Keratinocyte (primary cell): Measurements from ENCODE around the gene EXD3. TPM values are rescaled to one million over a fixed set of nuclear protein-coding genes. Genes with fewer than 3 reads are reported as not detected.
A peak's percentile ranks its signal among the peaks of the same experiment; 100 is the strongest.

Source experiments
- DNase-seq: peaks from one replicate; pipeline ENCODE4 v3.0.0-alpha.2; 2011; ENCODE audit warnings: low read depth, missing footprints, low spot score
- FAIRE-seq: peaks from 2 replicates; lab custom pipeline; 2011; peaks lifted over from hg19 to GRCh38; lab: Jason Lieb, UNC
- H2AFZ ChIP-seq: 2 replicates; pipeline ENCODE4 v1.6.0; 2012; ENCODE audit warnings: low read length, control low read depth, inconsistent platforms; ENCODE audit not compliant: control insufficient read depth
- H3K27ac ChIP-seq: 2 replicates; pipeline ENCODE4 v1.5.1; 2011; ENCODE audit warnings: low read length; ENCODE audit not compliant: control insufficient read depth, insufficient read depth
- H3K27me3 ChIP-seq: 3 replicates; pipeline ENCODE4 v1.6.0; 2011; ENCODE audit warnings: low read length; ENCODE audit not compliant: control insufficient read depth, insufficient read depth; ENCODE audit errors: extremely low read depth
- H3K36me3 ChIP-seq, 2 experiments: 2 replicates in 1 of 2; 3 replicates in 1 of 2; pipeline ENCODE4 v1.5.1; 2011; ENCODE audit warnings: low read length in 2 of 2, mild to moderate bottlenecking in 1 of 2; ENCODE audit not compliant: control insufficient read depth in 2 of 2, insufficient read depth in 2 of 2; ENCODE audit errors: extremely low read depth in 1 of 2
- H3K4me1 ChIP-seq: 3 replicates; pipeline ENCODE4 v1.5.1; 2011; ENCODE audit warnings: low read length; ENCODE audit not compliant: control insufficient read depth, insufficient read depth; ENCODE audit errors: extremely low read depth
- H3K4me2 ChIP-seq: 3 replicates; pipeline ENCODE4 v1.6.0; 2011; ENCODE audit warnings: low read depth, low read length; ENCODE audit not compliant: control insufficient read depth, insufficient read depth; ENCODE audit errors: extremely low read depth
- H3K4me3 ChIP-seq, 3 experiments: fragments of 200-600 bp in 1 of 3; sonication (generic) in 1 of 3; 2 replicates in 2 of 3; 3 replicates in 1 of 3; pipeline ENCODE4 v1.5.1; 2011 to 2016; ENCODE audit warnings: low read length in 3 of 3, mild to moderate bottlenecking in 3 of 3, control low read depth in 2 of 3, inconsistent platforms in 1 of 3, low read depth in 1 of 3, mixed read lengths in 1 of 3, mixed run types in 1 of 3, moderate library complexity in 1 of 3; ENCODE audit not compliant: control insufficient read depth in 2 of 3, insufficient read depth in 2 of 3; ENCODE audit errors: extremely low read depth in 1 of 3
- H3K79me2 ChIP-seq: 2 replicates; pipeline ENCODE4 v1.6.0; 2012; ENCODE audit warnings: low read length; ENCODE audit not compliant: control insufficient read depth, insufficient read depth
- H3K9ac ChIP-seq: 3 replicates; pipeline ENCODE4 v1.6.0; 2011; ENCODE audit warnings: low read length; ENCODE audit not compliant: control insufficient read depth, insufficient read depth; ENCODE audit errors: extremely low read depth
- H3K9me1 ChIP-seq: 3 replicates; pipeline ENCODE4 v1.6.0; 2011; ENCODE audit warnings: low read length; ENCODE audit not compliant: control insufficient read depth, insufficient read depth; ENCODE audit errors: extremely low read depth
- H3K9me3 ChIP-seq: 2 replicates; pipeline ENCODE4 v1.5.1; 2012; ENCODE audit warnings: low read depth, low read length; ENCODE audit not compliant: control insufficient read depth
- H4K20me1 ChIP-seq: 3 replicates; pipeline ENCODE4 v1.6.0; 2011; ENCODE audit warnings: low read length; ENCODE audit not compliant: control insufficient read depth, insufficient read depth; ENCODE audit errors: extremely low read depth
- EZH2 ChIP-seq: IDR thresholded peaks from one replicate; pipeline ENCODE4 v1.6.1; 2012; ENCODE audit warnings: inconsistent platforms, mild to moderate bottlenecking, low read length, moderate library complexity
- dilution Hi-C: fragments of 300-500 bp; cut with MboI; formaldehyde crosslinking; loops from one replicate; pipeline ENCODE4 v1.7.0; 2020; ENCODE audit warnings: low sequenced_read_pairs; ENCODE audit not compliant: extremely low pct_ligation_motif_present
- polyA plus RNA-seq, 5 experiments: library from polyadenylated mRNA; depleted of rRNA in 3 of 5; stranded (reverse) in 3 of 5; stranded (forward) in 1 of 5; unstranded in 1 of 5; fragments of >200 nt; gene quantifications; 1 replicate in 1 of 5; 2 replicates in 3 of 5; 3 replicates in 1 of 5; pipeline versions ENCODE4 v1.2.1 to v1.2.3, GENCODE V29; 2011 to 2012; ENCODE audit warnings: missing spikeins in 2 of 5, low read depth in 1 of 5, low replicate concordance in 1 of 5
- TF ChIP-seq, protein P1 (sequence below), 3 experiments: IDR thresholded peaks in 1 of 3; conservative IDR thresholded peaks in 1 of 3; optimal IDR thresholded peaks in 1 of 3; 2 replicates in 2 of 3; 3 replicates in 1 of 3; pipeline versions ENCODE3 to v1.5.1; 2011; ENCODE audit warnings: low read length in 3 of 3, mild to moderate bottlenecking in 3 of 3, moderate library complexity in 2 of 3, control low read depth in 1 of 3, inconsistent platforms in 1 of 3; ENCODE audit not compliant: insufficient read depth in 2 of 3; ENCODE audit errors: extremely low read depth in 1 of 3

Gene EXD3
- polyA plus RNA-seq, 1 donor (not counting 4 experiments of a cell fraction or from before 2014, with no cell fraction given): 1.5 TPM

DNA sequence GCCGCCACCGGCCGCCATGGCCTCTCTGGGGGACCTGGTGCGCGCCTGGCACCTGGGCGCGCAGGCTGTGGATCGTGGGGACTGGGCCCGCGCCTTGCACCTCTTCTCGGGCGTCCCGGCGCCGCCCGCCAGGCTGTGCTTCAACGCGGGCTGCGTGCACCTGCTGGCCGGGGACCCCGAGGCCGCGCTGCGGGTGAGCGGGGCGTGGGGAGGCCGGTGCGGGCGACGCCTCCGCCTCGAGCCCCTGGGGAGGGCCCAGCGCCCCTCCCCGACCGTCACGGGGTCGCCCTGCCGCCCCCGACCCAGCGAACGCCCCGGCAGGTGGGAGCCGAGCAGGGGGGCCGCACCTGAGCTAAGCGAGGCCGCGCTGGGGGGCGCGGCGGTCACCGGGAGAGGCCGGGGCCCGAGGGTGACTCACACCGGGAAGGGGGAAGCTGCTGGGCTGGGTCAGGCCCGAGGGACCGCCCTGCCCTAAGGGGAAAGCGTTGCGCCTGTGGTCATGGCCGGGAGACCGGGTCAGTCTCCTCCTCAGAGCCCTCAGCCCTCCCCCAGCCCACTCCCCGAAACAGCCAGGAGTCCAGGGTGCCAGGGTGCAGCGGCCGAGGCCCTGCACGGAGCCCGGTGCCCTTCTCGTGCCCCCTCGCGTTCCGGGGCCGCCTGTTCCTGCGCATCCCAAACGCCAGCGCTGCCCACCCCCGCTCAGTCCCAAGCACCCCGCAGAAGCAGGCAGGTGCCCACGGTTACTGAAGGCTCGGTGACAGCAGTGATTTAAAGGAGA is 741 bp upstream of the EXD3 start:
- FAIRE-seq (no peak), DNase-seq (no peak)
- Histone ChIP-seq H3K9ac (peak overlapping the region; percentile 65), H3K27ac (peak overlapping the region; percentile 14), H2AFZ (peak overlapping the region; percentile 8), H4K20me1 (no peaks in the 10 kb centered on the region), H3K9me1 (no peaks in the 10 kb centered on the region), H3K36me3 (no peaks in the 10 kb centered on the region), H3K9me3 (no peaks in the 10 kb centered on the region), H3K4me3 (peak overlapping the region; percentile 45 to 58 (median 58)), H3K79me2 (peaks cover 15% of the 10 kb centered on the region), H3K4me1 (peaks cover 25% of the 10 kb centered on the region), H3K27me3 (no peaks in the 10 kb centered on the region), H3K4me2 (peak overlapping the region; percentile 71)
- dilution Hi-C loops: no loop called here
- TF ChIP-seq, protein P1, sequence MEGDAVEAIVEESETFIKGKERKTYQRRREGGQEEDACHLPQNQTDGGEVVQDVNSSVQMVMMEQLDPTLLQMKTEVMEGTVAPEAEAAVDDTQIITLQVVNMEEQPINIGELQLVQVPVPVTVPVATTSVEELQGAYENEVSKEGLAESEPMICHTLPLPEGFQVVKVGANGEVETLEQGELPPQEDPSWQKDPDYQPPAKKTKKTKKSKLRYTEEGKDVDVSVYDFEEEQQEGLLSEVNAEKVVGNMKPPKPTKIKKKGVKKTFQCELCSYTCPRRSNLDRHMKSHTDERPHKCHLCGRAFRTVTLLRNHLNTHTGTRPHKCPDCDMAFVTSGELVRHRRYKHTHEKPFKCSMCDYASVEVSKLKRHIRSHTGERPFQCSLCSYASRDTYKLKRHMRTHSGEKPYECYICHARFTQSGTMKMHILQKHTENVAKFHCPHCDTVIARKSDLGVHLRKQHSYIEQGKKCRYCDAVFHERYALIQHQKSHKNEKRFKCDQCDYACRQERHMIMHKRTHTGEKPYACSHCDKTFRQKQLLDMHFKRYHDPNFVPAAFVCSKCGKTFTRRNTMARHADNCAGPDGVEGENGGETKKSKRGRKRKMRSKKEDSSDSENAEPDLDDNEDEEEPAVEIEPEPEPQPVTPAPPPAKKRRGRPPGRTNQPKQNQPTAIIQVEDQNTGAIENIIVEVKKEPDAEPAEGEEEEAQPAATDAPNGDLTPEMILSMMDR (optimal IDR thresholded peaks at IDR 0.05 in 1 of 3, IDR thresholded peaks at IDR 0.05 in 1 of 3, conservative IDR thresholded peaks at IDR 0.05 in 1 of 3; ENCODE audit: extremely low read depth in 1 of 3, insufficient read depth in 2 of 3, low read length in 3 of 3): no peak
- no peak for TF ChIP-seq EZH2

DNA sequence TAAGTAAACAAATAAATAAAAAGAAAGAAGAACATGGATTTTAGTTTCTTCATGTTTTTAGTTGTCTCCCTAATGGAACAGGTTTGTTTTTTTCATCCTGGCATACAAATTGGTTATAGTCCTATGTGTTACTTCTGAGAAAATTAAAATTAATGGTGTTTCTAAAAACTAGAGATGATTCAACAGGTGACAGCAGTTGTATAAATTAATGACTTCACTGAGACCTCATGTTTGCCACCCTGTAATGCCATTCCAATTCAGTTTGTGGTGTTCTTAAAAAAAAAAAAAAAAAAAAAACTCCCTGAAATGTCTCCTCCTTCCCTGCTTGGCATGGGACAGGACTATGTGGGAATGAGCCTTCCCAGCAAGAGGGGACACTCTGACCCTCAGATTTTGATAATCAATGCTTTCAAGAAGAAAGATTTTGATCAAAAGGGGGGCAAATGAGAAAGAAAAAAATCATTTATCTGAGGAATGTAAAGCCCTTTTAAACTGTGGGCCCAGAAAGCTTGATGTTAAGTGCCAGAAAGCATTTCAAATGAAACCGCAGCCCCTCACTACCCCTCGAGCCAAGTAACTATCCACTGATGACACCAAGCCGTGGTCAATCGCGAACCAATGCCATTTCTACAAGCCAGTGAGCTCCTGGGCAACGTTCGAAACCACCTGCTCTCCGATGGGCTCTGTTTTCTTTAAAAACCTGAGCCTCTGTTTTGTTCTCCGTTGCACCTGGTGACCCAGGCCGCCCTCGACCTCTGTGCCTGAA is 941 bp downstream of the EXD3 start:
- peaks cover 19% of the 10 kb centered on the region for H3K79me2 ChIP-seq
- TF ChIP-seq, protein P1 (optimal IDR thresholded peaks at IDR 0.05 in 1 of 3, IDR thresholded peaks at IDR 0.05 in 1 of 3, conservative IDR thresholded peaks at IDR 0.05 in 1 of 3; ENCODE audit: extremely low read depth in 1 of 3, insufficient read depth in 2 of 3, low read length in 3 of 3): no peak
- no peak for TF ChIP-seq EZH2
- H3K27me3 ChIP-seq: no peaks in the 10 kb centered on the region
- dilution Hi-C loops: no loop called here
- H2AFZ ChIP-seq: peak overlapping the region; percentile 85
- no peaks in the 10 kb centered on the region for H3K36me3 ChIP-seq
- peak overlapping the region; percentile 99 for H3K4me2 ChIP-seq
- H3K9ac ChIP-seq: peak overlapping the region; percentile 80
- H3K4me1 ChIP-seq: peaks cover 25% of the 10 kb centered on the region
- FAIRE-seq (no peak), DNase-seq (no peak)
- peak overlapping the region; percentile 58 to 97 (median 94) for H3K4me3 ChIP-seq
- no peaks in the 10 kb centered on the region for H4K20me1 ChIP-seq
- H3K9me3 ChIP-seq: no peaks in the 10 kb centered on the region
- H3K9me1 ChIP-seq: no peaks in the 10 kb centered on the region
- H3K27ac ChIP-seq: peak overlapping the region; percentile 66
